GM18907 (cell line): ENCODE data around the gene CYP19A1.

Source experiments
- ATAC-seq: cut with Tn5 transposase; IDR thresholded peaks from one replicate; pipeline ENCODE4 v1.9.1; 2021; ENCODE audit warnings: mild to moderate bottlenecking, moderate library complexity; ENCODE audit not compliant: unreplicated experiment

CYP19A1 gene

GRCh38 chr15:51224428-51224827 lies 114.0 kb downstream of the CYP19A1 start:
- ATAC-seq = no peak

- ATAC-seq = no peak
Observed at GRCh38 chr15:51223771-51224229, 114.6 kb downstream of the CYP19A1 start.

GRCh38 chr15:51218299-51218938 lies 120.0 kb downstream of the CYP19A1 start:
- no peak for ATAC-seq

- ATAC-seq = no peak
Observed at GRCh38 chr15:51212909-51213308, 125.5 kb downstream of the CYP19A1 start.

- ATAC-seq = no peak
Observed at GRCh38 chr15:51212239-51212638, 126.2 kb downstream of the CYP19A1 start.

- ATAC-seq = no peak
Observed at GRCh38 chr15:51205050-51205975, 133.1 kb downstream of the CYP19A1 start.

- ATAC-seq = no peak
Observed at GRCh38 chr15:51203797-51204196, 134.6 kb downstream of the CYP19A1 start.

GRCh38 chr15:51202783-51203182 lies 135.6 kb downstream of the CYP19A1 start:
- ATAC-seq = no peak

- no peak for ATAC-seq
Observed at GRCh38 chr15:51201581-51201980, 136.8 kb downstream of the CYP19A1 start.

GRCh38 chr15:51200792-51201191 lies 137.6 kb downstream of the CYP19A1 start:
- ATAC-seq = no peak

- ATAC-seq = no peak
Observed at GRCh38 chr15:51199541-51199940, 138.9 kb downstream of the CYP19A1 start.

- ATAC-seq = no peak
Observed at GRCh38 chr15:51198701-51199232, 139.6 kb downstream of the CYP19A1 start.

GRCh38 chr15:51195459-51195858 lies 142.9 kb downstream of the CYP19A1 start:
- ATAC-seq = no peak

GRCh38 chr15:51193979-51194378 lies 144.4 kb downstream of the CYP19A1 start:
- ATAC-seq = no peak

- no peak for ATAC-seq
Observed at GRCh38 chr15:51193526-51193925, 144.9 kb downstream of the CYP19A1 start.

GRCh38 chr15:51192521-51193280 lies 145.7 kb downstream of the CYP19A1 start:
- ATAC-seq = peak; percentile 65

- no peak for ATAC-seq
Observed at GRCh38 chr15:51191766-51192165, 146.6 kb downstream of the CYP19A1 start.

- ATAC-seq = no peak
Observed at GRCh38 chr15:51191072-51191670, 147.2 kb downstream of the CYP19A1 start.

- no peak for ATAC-seq
Observed at GRCh38 chr15:51190424-51191068, 147.8 kb downstream of the CYP19A1 start.
